HG02885 (cell line): ENCODE results near the gene SLC13A4.
"Not testable (repeated sequence)": the region's sequence is repeated elsewhere in the genome, so short reads cannot be mapped to it uniquely, and the experiment has no call there.

Experiments
- ATAC-seq: cut with Tn5 transposase; IDR thresholded peaks from one replicate; pipeline ENCODE4 v1.9.1; 2021; ENCODE audit warnings: mild to moderate bottlenecking; ENCODE audit not compliant: unreplicated experiment, poor library complexity

The SLC13A4 gene

GRCh38 chr7:135753616-135754413 is 25.8 kb upstream of the SLC13A4 start:
- ATAC-seq, result no peak

GRCh38 chr7:135748770-135749169 is 20.8 kb upstream of the SLC13A4 start, which contains the start of gene FAM180A:
TSS of gene FAM180A (minus strand) at chr7:135748813. CDS start at chr7:135748580, 233 bp downstream.
- no peak for ATAC-seq

- no peak for ATAC-seq
These were observed 19.4 kb upstream of the SLC13A4 start for GRCh38 chr7:135747366-135747765.

GRCh38 chr7:135745703-135746312 is 17.8 kb upstream of the SLC13A4 start:
- no peak for ATAC-seq

GRCh38 chr7:135744938-135745702 is 17.1 kb upstream of the SLC13A4 start:
- ATAC-seq, result no peak

GRCh38 chr7:135743907-135744731 is 16.1 kb upstream of the SLC13A4 start:
- ATAC-seq, result no peak

- no peak for ATAC-seq
These were observed 14.4 kb upstream of the SLC13A4 start for GRCh38 chr7:135742371-135742770.

GRCh38 chr7:135741905-135742304 is 13.9 kb upstream of the SLC13A4 start:
- ATAC-seq, result no peak

- no peak for ATAC-seq
These were observed 12.9 kb upstream of the SLC13A4 start for GRCh38 chr7:135740889-135741288.

- not testable (repeated sequence) for ATAC-seq
These were observed 9.3 kb upstream of the SLC13A4 start for GRCh38 chr7:135737306-135737647.

GRCh38 chr7:135736586-135737305 is 8.8 kb upstream of the SLC13A4 start:
- no peak for ATAC-seq

GRCh38 chr7:135734343-135734689 is 6.3 kb upstream of the SLC13A4 start:
- no peak for ATAC-seq

GRCh38 chr7:135733603-135734342 is 5.8 kb upstream of the SLC13A4 start:
- no peak for ATAC-seq

- ATAC-seq, result no peak
These were observed 3.1 kb upstream of the SLC13A4 start for GRCh38 chr7:135731131-135731530.

- no peak for ATAC-seq
These were observed 1.2 kb upstream of the SLC13A4 start for GRCh38 chr7:135729230-135729629.

- ATAC-seq, result no peak
These were observed 894 bp downstream of the SLC13A4 start for GRCh38 chr7:135726911-135727673.

- no peak for ATAC-seq
These were observed 1.7 kb downstream of the SLC13A4 start for GRCh38 chr7:135726276-135726788.

- ATAC-seq, result no peak
These were observed 4.6 kb downstream of the SLC13A4 start for GRCh38 chr7:135723411-135723810.
